Naive thymus-derived CD8-positive, alpha-beta T cell (primary cell): ENCODE results near the gene ZNF585A. TPM values are rescaled to one million over a fixed set of nuclear protein-coding genes. Genes with fewer than 3 reads are reported as not detected.
A peak's percentile ranks its signal among the peaks of the same experiment; 100 is the strongest.
"Not testable (repeated sequence)": the region's sequence is repeated elsewhere in the genome, so short reads cannot be mapped to it uniquely, and the experiment has no call there.

Experiments
- ATAC-seq, 2 donors: fragments of 150-1000 bp; cut with Tn5 transposase in 1 of 2; sonication (Bioruptor Pico), chemical (Tn5 transposase) in 1 of 2; 1 replicate in 1 of 2; 2 replicates in 1 of 2; pipeline ENCODE4 v1.10.0; 2021; ENCODE audit warnings: mild to moderate bottlenecking in 2 of 2, moderate library complexity in 2 of 2
- POLR2A ChIA-PET: fragments of 350-600 bp; sonication (Branson Sonifier 250); formaldehyde crosslinking; loops from one replicate; lab custom pipeline; 2021; ENCODE audit warnings: antibody characterized with exemption; lab: Charles Lee
- DNase-seq, 10 donors: peaks; one replicate each; pipeline versions ENCODE4 v3.0.0 to v3.0.0-alpha.2; 2020 to 2022
- H3K27ac Mint-ChIP-seq, 10 donors: one replicate each; pipeline ENCODE4 v1.8.0; 2020 to 2022; ENCODE audit warnings: mild to moderate bottlenecking in 10 of 10, mixed read lengths in 10 of 10, moderate library complexity in 4 of 10, inconsistent platforms in 1 of 10
- H3K27me3 Mint-ChIP-seq, 5 donors: one replicate each; pipeline ENCODE4 v1.8.0; 2021 to 2022; ENCODE audit warnings: mixed read lengths in 5 of 5
- H3K36me3 Mint-ChIP-seq, 3 donors: one replicate each; pipeline ENCODE4 v1.8.0; 2020 to 2022; ENCODE audit warnings: mixed read lengths in 3 of 3, mild to moderate bottlenecking in 2 of 3, inconsistent platforms in 1 of 3
- H3K4me1 Mint-ChIP-seq, 4 donors: one replicate each; pipeline ENCODE4 v1.8.0; 2021 to 2022; ENCODE audit warnings: mixed read lengths in 4 of 4
- H3K4me3 Mint-ChIP-seq, 10 donors: one replicate each; pipeline ENCODE4 v1.8.0; 2020 to 2022; ENCODE audit warnings: mild to moderate bottlenecking in 10 of 10, mixed read lengths in 10 of 10, moderate library complexity in 6 of 10, inconsistent platforms in 1 of 10
- H3K9me3 Mint-ChIP-seq, 9 donors: one replicate each; pipeline ENCODE4 v1.8.0; 2020 to 2022; ENCODE audit warnings: mixed read lengths in 9 of 9, mild to moderate bottlenecking in 3 of 9, inconsistent platforms in 1 of 9, moderate library complexity in 1 of 9
- polyA plus RNA-seq, 3 donors: library from polyadenylated mRNA; unstranded; fragments of 300-500 nt; fragmentation: Illumina TruSeq; gene quantifications; one replicate each; pipeline ENCODE4 v1.2.3, GENCODE V29; 2021
- total RNA-seq, 8 experiments: library from RNA in 2 of 8; stranded (reverse) in 2 of 8; gene quantifications; one replicate each; pipeline ENCODE4 v1.2.3 and lab custom pipeline; 2021 to 2026

The ZNF585A gene
- total RNA-seq = 10 to 100 TPM; 17.1 to 23.8 TPM
- polyA plus RNA-seq = 10 to 100 TPM; 60.1 to 63.9 (median 61.2) TPM
- total RNA-seq (lab: John Stamatoyannopoulos, UW) = 3.9 to 13.8 (median 7.2) reads per million in 6 experiments

GRCh38 chr19:37172368-37173366 lies at the start of gene ZNF585A:
TSS of gene ZNF585A (minus strand) at chr19:37172695. CDS start at chr19:37169910, 2,785 bp downstream.
- no peaks in the 10 kb centered on the region for H3K27me3 Mint-ChIP-seq
- H3K4me1 Mint-ChIP-seq = peaks cover 0 to 11% (median 6%) of the 10 kb centered on the region in 4 donors
- H3K36me3 Mint-ChIP-seq = peaks cover 29 to 43% (median 30%) of the 10 kb centered on the region in 3 donors
- peaks cover 11 to 62% (median 34%) of the 10 kb centered on the region in 9 donors for H3K9me3 Mint-ChIP-seq
- H3K27ac Mint-ChIP-seq = peak within 1 kb of the TSS in 2 of 10 donors; percentile 27 to 58
- POLR2A ChIA-PET = interaction anchor here (0.5 to 2.3 kb wide), 6 partner anchors 37 to 1186 kb away, joined by 3 to 8 read pairs (median 6); partner anchors contain the start of genes ZNF383, ZNF420, ZNF529 and ZNF585B
- peak; percentile 71 to 96 (median 89) for DNase-seq
- H3K4me3 Mint-ChIP-seq = peak within 1 kb of the TSS in 4 of 10 donors; percentile 26 to 66 (median 52)
- peak; percentile 99 for ATAC-seq

DNA sequence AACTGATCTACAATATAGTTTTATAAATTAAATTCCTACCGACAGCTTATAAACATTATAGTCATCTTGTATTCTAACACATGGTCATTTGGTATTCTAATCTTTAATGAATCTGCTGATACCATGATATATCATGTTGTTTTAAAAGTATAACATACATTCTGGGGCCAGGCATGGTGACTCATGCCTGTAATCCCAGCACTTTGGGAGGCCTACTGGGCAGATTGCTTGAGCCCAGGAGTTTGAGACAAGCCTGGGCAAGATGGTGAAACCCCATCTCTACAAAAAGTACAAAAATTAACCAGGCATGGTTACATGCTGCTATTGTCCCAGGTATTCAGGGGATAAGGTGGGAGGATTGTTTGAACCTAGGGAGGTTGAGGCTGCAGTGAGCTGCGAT lies 48.6 kb upstream of the ZNF585A start:
- Mint-ChIP-seq H3K36me3 (peaks cover 33 to 60% (median 55%) of the 10 kb centered on the region in 3 donors), H3K27ac (no peak overlapping the region), H3K4me1 (peaks cover 17 to 34% (median 27%) of the 10 kb centered on the region in 4 donors), H3K27me3 (no peaks in the 10 kb centered on the region), H3K9me3 (peaks cover 0 to 72% (median 16%) of the 10 kb centered on the region in 9 donors), H3K4me3 (peak overlapping the region in 1 of 10 donors; percentile 14)
- POLR2A ChIA-PET = no interaction called here
- DNase-seq (no peak), ATAC-seq (no peak)

- Mint-ChIP-seq H3K36me3 (peaks cover 27 to 52% (median 47%) of the 10 kb centered on the region in 3 donors), H3K4me3 (peak overlapping the region in 4 of 10 donors; percentile 47 to 96 (median 66)), H3K9me3 (peaks cover 0 to 64% (median 15%) of the 10 kb centered on the region in 9 donors), H3K27me3 (no peaks in the 10 kb centered on the region), H3K4me1 (peaks cover 17 to 34% (median 27%) of the 10 kb centered on the region in 4 donors), H3K27ac (peak overlapping the region in 1 of 10 donors; percentile 95)
- DNase-seq (no peak), ATAC-seq (no peak)
- POLR2A ChIA-PET = interaction anchor here (1.6 kb wide), 1 partner anchor 10 kb away, joined by 4 read pairs; the partner anchor contains the start of gene ZNF585B
These were observed 47.9 kb upstream of the ZNF585A start for GRCh38 chr19:37220383-37220782.

DNA sequence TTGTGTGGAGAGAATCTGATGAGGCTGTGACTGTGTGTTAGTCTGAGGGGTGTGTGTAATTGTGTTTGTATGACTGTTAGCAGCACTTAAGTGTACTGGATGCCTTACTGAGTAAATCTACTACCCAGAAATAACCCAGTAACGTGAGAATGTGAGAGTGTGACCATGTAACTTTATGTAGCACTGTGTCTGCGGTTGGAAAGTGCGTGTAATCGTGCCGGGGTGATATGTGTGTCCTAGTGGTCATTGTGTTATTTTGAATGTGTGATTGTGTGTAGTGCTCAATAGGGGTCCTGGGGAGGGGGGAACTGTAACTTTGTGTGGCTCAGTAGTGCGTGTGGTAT lies 46.1 kb upstream of the ZNF585A start:
- ATAC-seq (no peak), DNase-seq (no peak)
- H3K9me3 Mint-ChIP-seq = peaks cover 0 to 52% (median 15%) of the 10 kb centered on the region in 9 donors
- H3K4me3 Mint-ChIP-seq = peak overlapping the region; percentile 86 to 100 (median 96)
- peaks cover 24 to 39% (median 36%) of the 10 kb centered on the region in 3 donors for H3K36me3 Mint-ChIP-seq
- POLR2A ChIA-PET = no interaction called here
- H3K27me3 Mint-ChIP-seq = no peaks in the 10 kb centered on the region
- H3K27ac Mint-ChIP-seq = peak overlapping the region; percentile 90 to 99 (median 95)
- peaks cover 17 to 34% (median 27%) of the 10 kb centered on the region in 4 donors for H3K4me1 Mint-ChIP-seq

DNA sequence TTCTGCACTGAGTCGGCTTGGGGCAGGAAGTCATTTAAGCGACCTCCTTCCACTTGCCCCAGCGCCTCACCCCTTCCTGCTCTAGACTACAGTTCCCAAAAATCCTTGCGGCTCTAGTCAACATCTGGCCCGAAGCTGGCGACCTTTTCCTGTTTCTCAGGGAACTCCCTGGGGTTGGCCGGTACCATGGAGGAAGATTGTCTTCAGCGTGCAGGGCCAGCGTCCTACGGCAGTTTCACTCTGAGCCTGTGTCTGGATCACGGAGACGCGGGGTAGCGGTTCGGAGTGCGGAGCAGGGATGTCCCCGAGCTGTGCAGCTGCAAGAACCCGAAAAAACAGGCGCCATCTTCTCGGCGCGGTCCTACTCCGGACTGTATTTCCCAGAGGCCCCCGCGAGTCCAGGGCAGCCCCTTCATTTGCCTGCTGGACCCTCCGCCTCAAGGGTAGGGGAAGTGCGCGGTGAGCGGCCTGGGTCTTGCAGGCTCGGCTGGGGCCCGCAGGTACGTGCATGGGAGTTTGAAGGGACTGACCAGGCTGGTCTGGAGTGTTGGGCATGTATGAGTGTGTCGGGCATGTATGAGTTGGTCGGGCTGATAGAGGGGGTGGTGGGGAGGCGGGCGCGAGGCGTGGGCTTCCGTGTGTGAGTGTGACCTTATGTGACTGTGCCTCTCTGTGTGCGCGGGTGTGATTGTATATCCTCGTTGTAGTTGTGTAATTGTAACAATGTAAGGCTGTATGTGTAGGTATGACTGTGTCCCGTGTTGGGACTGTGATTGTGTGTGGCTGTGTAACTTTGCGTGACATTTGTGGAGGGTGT lies 45.5 kb upstream of the ZNF585A start, which contains the start of gene ZNF383:
Gene ZNF383 (plus strand): TSS at position 440 of the 817 bp plus-strand sequence. CDS start 12,240 bp downstream, outside the sequence.
- peaks cover 21 to 34% (median 33%) of the 10 kb centered on the region in 3 donors for H3K36me3 Mint-ChIP-seq
- H3K27ac Mint-ChIP-seq = peak within 1 kb of the TSS; percentile 90 to 99 (median 95)
- DNase-seq = peak; percentile 60 to 93 (median 80)
- H3K9me3 Mint-ChIP-seq = peaks cover 0 to 47% (median 12%) of the 10 kb centered on the region in 9 donors
- ATAC-seq = peak; percentile 88 to 89
- peaks cover 17 to 34% (median 27%) of the 10 kb centered on the region in 4 donors for H3K4me1 Mint-ChIP-seq
- POLR2A ChIA-PET = interaction anchor here (0.5 to 1.8 kb wide), 17 partner anchors 8 to 1403 kb away, joined by 3 to 10 read pairs (median 4); partner anchors contain the start of genes PSMD8, ZFP14, ZNF146 and ZNF345
- H3K4me3 Mint-ChIP-seq = peak within 1 kb of the TSS; percentile 86 to 100 (median 96)
- no peaks in the 10 kb centered on the region for H3K27me3 Mint-ChIP-seq

- peaks cover 15 to 34% (median 27%) of the 10 kb centered on the region in 4 donors for H3K4me1 Mint-ChIP-seq
- POLR2A ChIA-PET = interaction anchor here (0.5 to 1.8 kb wide), 17 partner anchors 8 to 1403 kb away, joined by 3 to 10 read pairs (median 4); partner anchors contain the start of genes PSMD8, ZFP14, ZNF146 and ZNF345
- H3K27me3 Mint-ChIP-seq = no peaks in the 10 kb centered on the region
- H3K4me3 Mint-ChIP-seq = peak overlapping the region; percentile 86 to 100 (median 96)
- peaks cover 0 to 42% (median 7%) of the 10 kb centered on the region in 9 donors for H3K9me3 Mint-ChIP-seq
- DNase-seq = no peak
- H3K36me3 Mint-ChIP-seq = peaks cover 15 to 29% (median 28%) of the 10 kb centered on the region in 3 donors
- H3K27ac Mint-ChIP-seq = peak overlapping the region; percentile 90 to 99 (median 95)
- no peak for ATAC-seq
These were observed 44.9 kb upstream of the ZNF585A start for GRCh38 chr19:37217480-37217774.

- POLR2A ChIA-PET = no interaction called here
- H3K27me3 Mint-ChIP-seq = no peaks in the 10 kb centered on the region
- ATAC-seq (no peak), DNase-seq (no peak)
- no peaks in the 10 kb centered on the region for H3K4me1 Mint-ChIP-seq
- H3K36me3 Mint-ChIP-seq = peaks cover 32 to 84% (median 79%) of the 10 kb centered on the region in 3 donors
- H3K27ac Mint-ChIP-seq = no peak overlapping the region
- no peak overlapping the region for H3K4me3 Mint-ChIP-seq
- peaks cover 0 to 88% (median 22%) of the 10 kb centered on the region in 9 donors for H3K9me3 Mint-ChIP-seq
These were observed 25.3 kb upstream of the ZNF585A start for GRCh38 chr19:37197768-37198167.

GRCh38 chr19:37197115-37197514 lies 24.6 kb upstream of the ZNF585A start:
- H3K27ac Mint-ChIP-seq, H3K4me1 Mint-ChIP-seq, POLR2A ChIA-PET, ATAC-seq, H3K4me3 Mint-ChIP-seq, DNase-seq, H3K27me3 Mint-ChIP-seq: not testable (repeated sequence)
- H3K36me3 Mint-ChIP-seq = peaks cover 33 to 80% (median 78%) of the 10 kb centered on the region in 3 donors
- H3K9me3 Mint-ChIP-seq = peaks cover 0 to 86% (median 24%) of the 10 kb centered on the region in 9 donors

GRCh38 chr19:37195248-37195647 lies 22.8 kb upstream of the ZNF585A start:
- not testable (repeated sequence) for H3K4me1 Mint-ChIP-seq, H3K4me3 Mint-ChIP-seq, H3K27me3 Mint-ChIP-seq, H3K27ac Mint-ChIP-seq, ATAC-seq, DNase-seq
- Mint-ChIP-seq H3K9me3 (peaks cover 0 to 89% (median 29%) of the 10 kb centered on the region in 9 donors), H3K36me3 (peaks cover 36 to 83% (median 80%) of the 10 kb centered on the region in 3 donors)
- POLR2A ChIA-PET = interaction anchor here (0.7 kb wide), 2 partner anchors 258 to 537 kb away, joined by 5 to 6 read pairs; no protein-coding TSS in a partner anchor

- DNase-seq, POLR2A ChIA-PET, H3K4me1 Mint-ChIP-seq, H3K27me3 Mint-ChIP-seq, ATAC-seq, H3K4me3 Mint-ChIP-seq, H3K27ac Mint-ChIP-seq: not testable (repeated sequence)
- peaks cover 12 to 98% (median 56%) of the 10 kb centered on the region in 9 donors for H3K9me3 Mint-ChIP-seq
- H3K36me3 Mint-ChIP-seq = peaks cover 56 to 82% (median 57%) of the 10 kb centered on the region in 3 donors
These were observed 13.6 kb upstream of the ZNF585A start for GRCh38 chr19:37186071-37186470.

DNA sequence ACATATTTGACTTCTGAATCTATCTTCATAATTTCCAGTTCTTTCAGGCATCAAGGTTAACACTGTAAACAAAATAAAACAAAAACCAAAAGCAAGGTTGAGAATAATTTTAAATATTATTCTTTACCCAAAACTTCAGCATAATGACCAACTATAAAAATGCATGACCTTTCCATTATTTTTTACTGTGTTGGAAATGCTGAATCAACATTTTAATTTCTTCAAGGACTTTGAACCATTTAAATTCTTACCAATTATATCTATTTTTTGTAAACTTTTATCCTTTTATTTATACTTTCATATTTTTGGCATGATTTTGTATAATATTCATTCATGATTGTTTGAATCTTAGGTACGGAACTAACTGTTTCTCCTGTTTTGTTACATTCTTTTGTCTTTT lies 6.9 kb downstream of the ZNF585A start:
- POLR2A ChIA-PET = interaction anchor here (0.7 kb wide), 1 partner anchor 17 kb away, joined by 4 read pairs; no protein-coding TSS in a partner anchor
- ATAC-seq (no peak), DNase-seq (no peak)
- Mint-ChIP-seq H3K27ac (no peak overlapping the region), H3K36me3 (peaks cover 49 to 93% (median 87%) of the 10 kb centered on the region in 3 donors), H3K9me3 (peaks cover 20 to 95% (median 49%) of the 10 kb centered on the region in 9 donors), H3K4me3 (no peak overlapping the region), H3K27me3 (no peaks in the 10 kb centered on the region), H3K4me1 (peaks cover 0 to 6% (median 2%) of the 10 kb centered on the region in 4 donors)
